Activated naive CD4-positive, alpha-beta T cell treated with anti-CD3 and anti-CD28 coated beads, Interleukin-2, amount 10 ng/mL, durations not matched to agents 7 days and 5 days (primary cell): Measurements from ENCODE around the gene DDIT4.

Experiments
- CTCF ChIA-PET: fragments of 350-600 bp; sonication (Branson Sonifier 250); formaldehyde crosslinking; loops from one replicate; lab custom pipeline; 2021; ENCODE audit warnings: antibody characterized with exemption; lab: Charles Lee
- DNase-seq: peaks from one replicate; pipeline ENCODE4 v3.0.0-alpha.2; 2020
- H3K27ac Mint-ChIP-seq: one replicate; pipeline ENCODE4 v1.8.0; 2021; ENCODE audit warnings: mild to moderate bottlenecking, moderate library complexity, mixed read lengths
- H3K27me3 Mint-ChIP-seq: one replicate; pipeline ENCODE4 v1.8.0; 2021; ENCODE audit warnings: mild to moderate bottlenecking, mixed read lengths
- H3K36me3 Mint-ChIP-seq: one replicate; pipeline ENCODE4 v1.8.0; 2021; ENCODE audit warnings: mixed read lengths
- H3K4me1 Mint-ChIP-seq: one replicate; pipeline ENCODE4 v1.8.0; 2021; ENCODE audit warnings: mixed read lengths
- H3K4me3 Mint-ChIP-seq: one replicate; pipeline ENCODE4 v1.8.0; 2021; ENCODE audit warnings: mild to moderate bottlenecking, moderate library complexity, mixed read lengths
- H3K9me3 Mint-ChIP-seq: one replicate; pipeline ENCODE4 v1.8.0; 2021; ENCODE audit warnings: mixed read lengths

DDIT4 gene

DNA sequence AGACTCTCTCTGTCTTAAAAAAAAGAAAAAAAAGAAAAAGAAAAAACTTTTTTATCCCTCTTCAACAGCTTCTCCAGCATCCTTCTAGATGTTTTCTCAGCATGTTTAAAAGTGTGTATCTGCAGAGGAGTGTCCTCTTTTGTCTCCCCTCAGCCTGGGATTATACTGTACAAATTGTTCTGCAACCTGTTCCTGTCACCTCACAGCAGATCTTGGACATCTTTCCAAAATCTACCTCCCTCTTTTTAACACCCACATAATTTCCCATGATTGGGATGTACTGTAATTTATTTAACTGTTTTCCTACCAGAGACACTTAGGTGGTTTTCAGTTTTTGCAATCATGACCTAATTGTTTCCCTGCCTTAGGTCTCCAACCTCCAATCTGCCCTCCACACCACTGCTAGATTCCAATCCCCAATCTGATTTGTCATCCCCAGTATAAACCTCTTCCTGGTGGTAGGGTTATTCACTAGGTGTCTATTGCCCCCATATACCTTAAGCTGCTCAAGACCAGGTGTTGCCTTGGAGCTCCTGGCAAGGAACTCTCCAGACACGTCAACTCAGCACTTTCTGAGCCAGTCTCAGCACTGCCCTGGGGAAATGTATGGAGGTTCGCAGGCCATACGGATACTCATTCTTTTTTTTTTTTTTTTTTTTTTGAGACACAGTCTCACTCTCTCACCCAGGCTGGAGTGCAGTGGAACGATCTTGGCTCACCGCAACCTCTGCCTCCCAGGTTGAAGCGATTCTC is 17.6 kb upstream of the DDIT4 start:
- CTCF ChIA-PET = interaction anchor here (0.9 to 2.1 kb wide), 3 partner anchors 79 to 86 kb away, joined by 4 to 11 read pairs (median 6); no protein-coding TSS in a partner anchor
- Mint-ChIP-seq H3K4me3 (no peak overlapping the region), H3K36me3 (no peaks in the 10 kb centered on the region), H3K27me3 (no peaks in the 10 kb centered on the region), H3K4me1 (peaks cover 82% of the 10 kb centered on the region), H3K27ac (peak overlapping the region; percentile 62), H3K9me3 (no peaks in the 10 kb centered on the region)
- no peak for DNase-seq

DNA sequence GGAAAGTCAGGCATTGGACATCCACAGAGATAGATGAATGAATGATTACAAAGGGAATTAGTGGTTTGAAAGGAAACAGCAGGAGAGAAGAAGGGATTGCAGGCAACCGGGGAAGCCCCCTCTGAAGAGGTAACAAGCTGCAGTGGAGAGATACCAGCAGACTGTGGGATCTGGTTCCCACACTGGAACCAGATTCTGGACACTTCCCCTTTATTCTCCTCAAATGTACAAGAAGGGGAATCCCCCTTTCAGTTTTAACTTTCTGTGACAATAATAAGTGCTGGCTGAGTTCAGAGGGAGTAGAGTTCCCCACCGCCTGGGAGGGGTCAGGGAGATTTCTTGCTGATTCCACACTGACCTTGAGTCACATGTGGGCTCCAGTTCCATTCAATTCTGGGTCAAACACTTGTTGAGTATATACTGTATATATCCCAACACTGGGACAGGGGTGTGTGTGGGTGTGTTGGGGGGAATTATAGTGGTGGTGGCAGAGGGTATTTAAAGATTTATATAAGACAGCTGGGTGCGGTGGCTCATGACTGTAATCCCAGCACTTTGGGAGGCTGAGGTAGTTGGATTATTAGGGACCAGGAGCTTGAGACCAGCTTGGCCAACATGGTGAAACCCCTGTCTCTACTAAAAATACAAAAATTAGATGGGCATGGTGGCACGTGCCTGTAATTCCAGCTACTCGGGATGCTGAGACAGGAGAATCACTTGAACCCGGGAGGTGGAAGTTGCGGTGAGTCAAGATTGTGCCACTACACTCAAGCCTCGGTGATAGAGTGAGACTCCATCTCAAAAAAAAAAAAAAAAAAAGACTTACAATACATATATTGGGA is 16.5 kb upstream of the DDIT4 start:
- peak overlapping the region; percentile 62 for H3K27ac Mint-ChIP-seq
- DNase-seq = no peak
- CTCF ChIA-PET = interaction anchor here (0.7 to 1.6 kb wide), 3 partner anchors 18 to 72 kb away, joined by 3 to 5 read pairs (median 4); no protein-coding TSS in a partner anchor
- H3K36me3 Mint-ChIP-seq = no peaks in the 10 kb centered on the region
- no peaks in the 10 kb centered on the region for H3K27me3 Mint-ChIP-seq
- H3K4me1 Mint-ChIP-seq = peaks cover 84% of the 10 kb centered on the region
- H3K4me3 Mint-ChIP-seq = peak overlapping the region; percentile 22
- no peaks in the 10 kb centered on the region for H3K9me3 Mint-ChIP-seq

DNA sequence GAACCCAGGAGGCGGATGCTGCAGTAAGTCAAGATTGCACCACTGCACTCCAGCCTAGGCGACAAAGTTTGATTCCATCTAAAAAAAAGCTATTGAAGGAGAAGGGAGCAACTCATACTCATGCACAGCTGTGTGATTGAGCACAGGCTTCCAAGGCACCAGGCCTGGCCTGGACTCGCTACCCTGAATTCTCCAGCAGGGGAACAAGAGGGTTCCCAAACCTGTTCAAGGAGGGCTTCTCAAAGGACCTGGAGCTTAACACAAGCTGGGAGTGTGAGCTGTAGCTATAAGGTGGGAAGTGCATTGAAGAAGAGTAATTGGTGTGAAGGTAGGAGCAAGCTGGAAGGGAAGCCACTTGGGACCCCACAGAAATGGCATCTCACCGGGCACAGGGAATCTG is 15.1 kb upstream of the DDIT4 start:
- CTCF ChIA-PET = interaction anchor here (1.1 to 3.6 kb wide), 5 partner anchors 9 to 78 kb away, joined by 3 to 31 read pairs (median 5); partner anchors contain the start of gene DDIT4
- no peaks in the 10 kb centered on the region for H3K36me3 Mint-ChIP-seq
- no peak overlapping the region for H3K4me3 Mint-ChIP-seq
- no peak for DNase-seq
- peak overlapping the region; percentile 73 for H3K27ac Mint-ChIP-seq
- peaks cover 85% of the 10 kb centered on the region for H3K4me1 Mint-ChIP-seq
- no peaks in the 10 kb centered on the region for H3K9me3 Mint-ChIP-seq
- peaks cover under 1% of the 10 kb centered on the region for H3K27me3 Mint-ChIP-seq

DNA sequence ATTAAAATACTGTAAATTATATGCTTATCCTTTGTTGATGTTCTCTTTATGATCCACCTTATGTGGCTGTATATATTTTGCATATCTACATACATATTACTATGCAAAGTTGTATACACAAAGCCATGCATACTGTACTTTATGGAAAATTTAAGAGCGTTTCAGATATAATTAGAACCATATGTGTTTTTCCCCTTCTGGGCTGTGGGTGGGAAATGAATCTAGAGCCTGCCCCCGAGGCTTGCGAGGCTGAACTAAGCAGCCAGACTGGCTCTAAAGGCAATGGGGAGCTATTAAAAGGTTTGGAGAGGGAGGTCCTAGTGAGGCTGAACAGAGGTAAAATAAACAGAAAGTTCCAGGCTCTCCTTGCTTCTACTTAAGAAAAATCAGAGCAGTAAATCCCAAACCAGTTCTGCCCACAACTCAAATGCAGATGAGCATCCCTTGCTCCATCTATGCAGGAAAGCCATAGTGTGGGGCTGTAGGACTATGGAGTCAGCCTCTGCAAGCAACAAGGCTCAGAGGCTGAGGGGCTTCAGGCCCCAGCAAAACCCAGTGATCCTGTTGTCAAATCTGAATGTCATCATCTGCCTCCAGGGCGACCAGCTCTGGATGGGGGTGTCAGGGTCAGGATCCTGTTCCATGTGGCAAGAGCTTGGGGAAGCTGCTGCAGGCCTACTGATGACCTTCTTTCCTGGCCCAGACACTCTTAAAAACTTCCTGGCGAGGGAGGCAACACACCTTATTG is 14.1 kb upstream of the DDIT4 start:
- H3K27me3 Mint-ChIP-seq = peaks cover 5% of the 10 kb centered on the region
- H3K36me3 Mint-ChIP-seq = no peaks in the 10 kb centered on the region
- peak overlapping the region; percentile 73 for H3K4me3 Mint-ChIP-seq
- peaks cover 85% of the 10 kb centered on the region for H3K4me1 Mint-ChIP-seq
- CTCF ChIA-PET = interaction anchor here (0.7 to 3.6 kb wide), 13 partner anchors 12 to 134 kb away, joined by 3 to 31 read pairs (median 7); partner anchors contain the start of gene DDIT4
- H3K9me3 Mint-ChIP-seq = no peaks in the 10 kb centered on the region
- no peak for DNase-seq
- peak overlapping the region; percentile 97 for H3K27ac Mint-ChIP-seq

DNA sequence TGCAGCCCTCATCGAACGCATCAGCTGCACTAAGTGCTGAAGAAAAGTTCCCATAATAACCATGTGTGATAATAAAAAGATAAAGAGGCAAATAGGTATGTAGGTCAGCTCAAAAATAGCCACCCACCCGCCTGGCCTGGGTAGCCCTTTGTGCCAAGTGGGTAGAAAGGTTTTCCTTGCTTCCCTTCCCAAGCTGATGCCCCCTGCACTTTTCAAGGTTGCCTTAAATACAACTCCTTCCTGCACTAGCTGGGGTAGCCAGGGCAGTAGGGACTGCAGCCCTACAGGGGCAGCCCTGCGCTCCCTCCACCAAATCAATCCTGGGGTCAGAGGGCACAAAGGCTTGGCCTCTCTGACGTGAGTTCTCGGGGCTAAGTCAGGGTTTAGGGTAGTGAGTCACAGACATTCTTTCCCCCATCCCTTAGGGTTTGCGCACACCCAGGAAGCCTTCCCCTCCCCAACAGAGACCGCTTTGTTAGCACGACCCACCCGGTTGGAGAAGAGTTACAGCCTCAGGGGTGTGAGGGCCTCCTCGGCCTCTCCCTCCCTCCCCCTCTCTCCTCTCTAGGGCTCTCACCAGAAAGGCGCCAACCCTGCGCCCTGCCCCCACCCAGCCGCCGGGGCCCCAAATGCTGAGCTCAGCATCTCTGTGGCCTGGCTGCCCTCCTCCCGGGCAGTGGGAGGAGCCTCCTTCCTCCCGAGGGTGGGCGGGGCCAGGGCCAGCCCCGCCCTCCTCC is 13.3 kb upstream of the DDIT4 start:
- peaks cover 5% of the 10 kb centered on the region for H3K27me3 Mint-ChIP-seq
- H3K9me3 Mint-ChIP-seq = no peaks in the 10 kb centered on the region
- H3K27ac Mint-ChIP-seq = peak overlapping the region; percentile 97
- H3K4me1 Mint-ChIP-seq = peaks cover 80% of the 10 kb centered on the region
- no peaks in the 10 kb centered on the region for H3K36me3 Mint-ChIP-seq
- CTCF ChIA-PET = interaction anchor here (0.6 to 3.6 kb wide), 20 partner anchors 9 to 134 kb away, joined by 3 to 31 read pairs (median 6); partner anchors contain the start of gene DDIT4
- peak overlapping the region; percentile 73 for H3K4me3 Mint-ChIP-seq
- peak; percentile 92 for DNase-seq

DNA sequence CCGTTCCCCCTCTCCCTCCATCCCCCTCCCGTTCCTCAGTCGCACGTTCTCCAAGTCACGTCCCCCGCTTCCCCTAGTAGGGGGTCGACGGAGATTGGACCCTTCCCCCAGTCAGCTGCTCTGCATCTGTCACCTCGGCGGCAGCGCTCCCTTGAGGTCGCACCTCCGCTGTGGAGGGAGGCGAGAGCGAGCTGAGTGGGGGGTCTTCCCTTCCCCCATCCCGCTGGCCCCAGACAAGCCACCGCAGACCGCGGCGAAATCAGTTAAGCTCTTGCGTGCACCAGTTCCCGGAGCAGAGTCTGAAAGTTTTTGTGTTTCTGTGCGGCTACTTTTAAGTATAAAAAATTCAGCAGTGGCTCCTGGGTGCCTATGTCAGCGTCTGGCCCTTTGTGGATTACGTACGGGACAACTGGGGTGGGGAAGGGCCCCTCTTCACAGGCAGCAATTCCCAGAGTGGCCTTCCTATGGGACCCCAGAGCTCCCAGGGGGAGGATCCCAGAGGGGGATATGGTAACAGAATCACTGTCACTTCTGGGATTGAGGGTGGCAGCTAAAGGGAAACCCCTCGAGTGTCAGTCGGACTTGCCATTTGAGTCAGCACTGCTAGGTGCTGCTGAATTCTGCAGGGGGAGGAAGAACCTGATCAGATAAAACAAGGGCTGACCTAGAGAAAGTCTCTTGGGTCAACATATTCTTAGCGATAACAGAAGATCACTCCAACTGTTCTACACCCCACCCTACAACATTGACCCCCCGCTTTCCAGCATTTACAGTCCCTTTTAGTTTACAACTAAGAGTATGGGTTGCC is 12.5 kb upstream of the DDIT4 start:
- H3K4me3 Mint-ChIP-seq = peak overlapping the region; percentile 73
- peak overlapping the region; percentile 97 for H3K27ac Mint-ChIP-seq
- peaks cover 76% of the 10 kb centered on the region for H3K4me1 Mint-ChIP-seq
- no peaks in the 10 kb centered on the region for H3K36me3 Mint-ChIP-seq
- CTCF ChIA-PET = interaction anchor here (0.6 to 3.6 kb wide), 18 partner anchors 8 to 135 kb away, joined by 3 to 31 read pairs (median 6); partner anchors contain the start of gene DDIT4
- no peaks in the 10 kb centered on the region for H3K9me3 Mint-ChIP-seq
- DNase-seq = peak; percentile 71
- H3K27me3 Mint-ChIP-seq = peaks cover 5% of the 10 kb centered on the region

DNA sequence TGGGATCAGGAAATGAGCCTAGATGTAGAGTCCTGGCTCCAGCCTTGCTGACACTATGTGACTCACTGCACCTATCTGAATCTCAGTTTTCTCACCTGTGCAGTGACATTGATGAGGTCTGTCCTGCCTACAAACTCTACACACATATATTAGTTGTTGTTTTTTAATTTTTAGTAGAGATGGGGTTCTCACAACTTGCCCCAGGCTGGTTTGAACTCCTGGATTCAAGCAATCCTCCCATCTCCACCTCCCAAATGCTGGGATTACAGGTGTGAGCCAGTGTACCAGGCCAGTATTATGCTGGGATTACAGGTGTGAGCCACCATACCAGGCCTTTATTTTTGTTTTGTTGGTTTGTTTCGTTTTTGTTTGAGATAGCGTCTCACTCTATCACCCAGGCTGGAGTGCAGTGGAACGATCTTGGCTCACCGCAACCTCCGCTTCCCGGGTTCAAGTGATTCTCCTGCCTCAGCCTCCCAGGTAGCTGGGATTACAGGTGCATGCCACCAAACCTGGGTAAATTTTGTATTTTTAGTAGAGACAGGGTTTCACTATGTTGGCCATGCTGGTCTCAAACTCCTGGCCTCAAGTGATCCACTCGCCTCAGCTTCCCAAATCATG is 11.8 kb upstream of the DDIT4 start:
- DNase-seq = no peak
- H3K36me3 Mint-ChIP-seq = no peaks in the 10 kb centered on the region
- peak overlapping the region; percentile 73 for H3K4me3 Mint-ChIP-seq
- H3K27me3 Mint-ChIP-seq = peaks cover 5% of the 10 kb centered on the region
- H3K9me3 Mint-ChIP-seq = no peaks in the 10 kb centered on the region
- peak overlapping the region; percentile 97 for H3K27ac Mint-ChIP-seq
- H3K4me1 Mint-ChIP-seq = peaks cover 72% of the 10 kb centered on the region
- CTCF ChIA-PET = interaction anchor here (0.8 to 3.6 kb wide), 9 partner anchors 8 to 75 kb away, joined by 3 to 31 read pairs (median 6); partner anchors contain the start of gene DDIT4

DNA sequence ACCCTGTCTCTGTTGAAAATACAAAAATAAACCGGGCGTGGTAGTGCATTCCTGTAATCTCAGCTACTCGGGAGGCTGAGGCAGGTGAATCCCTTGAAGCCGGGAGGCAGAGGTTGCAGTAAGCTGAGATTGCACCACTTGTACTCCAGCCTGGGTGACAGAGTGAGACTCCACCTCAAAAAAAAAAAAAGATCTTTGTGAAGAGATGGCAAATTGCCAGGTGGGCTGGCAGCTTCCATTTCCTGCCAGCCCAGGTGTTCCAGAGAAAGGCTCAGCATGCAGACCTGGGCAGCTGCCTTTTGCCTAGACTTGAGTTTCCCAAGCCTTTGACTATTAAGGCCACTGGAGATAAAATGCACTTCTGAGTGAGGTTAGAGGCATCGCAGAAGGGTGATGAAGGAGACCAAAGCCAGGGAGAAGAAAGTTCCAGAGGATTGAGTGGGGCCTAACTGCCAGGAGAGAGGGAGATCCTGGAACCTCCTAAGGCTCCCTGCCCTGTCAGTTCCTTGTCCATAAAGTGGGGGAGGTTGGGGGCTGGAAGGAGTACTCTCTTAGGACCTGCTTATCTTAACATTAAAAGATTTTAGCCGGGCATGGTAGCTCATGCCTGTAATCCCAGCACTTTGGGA is 10.0 kb upstream of the DDIT4 start:
- Mint-ChIP-seq H3K4me3 (peak overlapping the region; percentile 35), H3K36me3 (no peaks in the 10 kb centered on the region), H3K4me1 (peaks cover 67% of the 10 kb centered on the region), H3K9me3 (no peaks in the 10 kb centered on the region), H3K27me3 (peaks cover 5% of the 10 kb centered on the region), H3K27ac (peak overlapping the region; percentile 86)
- CTCF ChIA-PET = interaction anchor here (1.1 to 2.3 kb wide), 4 partner anchors 10 to 76 kb away, joined by 3 to 6 read pairs (median 6); partner anchors contain the start of gene DDIT4
- peak; percentile 51 for DNase-seq

DNA sequence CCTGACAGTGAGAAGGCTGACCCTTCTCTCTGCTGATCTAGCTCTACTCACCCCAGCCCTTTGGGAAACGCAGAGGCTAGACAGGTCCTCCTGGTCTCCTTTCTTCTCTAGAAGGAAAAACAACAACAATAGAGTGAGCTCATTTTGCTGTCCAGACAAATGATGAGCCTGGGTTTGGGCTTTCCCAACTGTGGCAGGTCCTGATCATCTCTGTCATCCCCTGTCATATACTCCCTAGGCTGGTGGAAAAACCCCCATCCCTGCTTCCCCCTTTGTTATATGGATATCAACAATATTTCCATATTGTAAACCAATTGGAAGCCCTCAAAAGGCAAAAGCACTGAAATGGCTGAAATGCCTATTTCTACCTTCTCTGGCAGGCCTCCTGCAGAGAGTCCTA is 9.2 kb upstream of the DDIT4 start:
- H3K27me3 Mint-ChIP-seq = peaks cover 5% of the 10 kb centered on the region
- DNase-seq = no peak
- H3K4me3 Mint-ChIP-seq = no peak overlapping the region
- no peaks in the 10 kb centered on the region for H3K9me3 Mint-ChIP-seq
- no peaks in the 10 kb centered on the region for H3K36me3 Mint-ChIP-seq
- no peak overlapping the region for H3K27ac Mint-ChIP-seq
- H3K4me1 Mint-ChIP-seq = peaks cover 66% of the 10 kb centered on the region
- CTCF ChIA-PET = interaction anchor here (0.9 to 2.3 kb wide), 5 partner anchors 9 to 75 kb away, joined by 3 to 6 read pairs (median 5); partner anchors contain the start of gene DDIT4

DNA sequence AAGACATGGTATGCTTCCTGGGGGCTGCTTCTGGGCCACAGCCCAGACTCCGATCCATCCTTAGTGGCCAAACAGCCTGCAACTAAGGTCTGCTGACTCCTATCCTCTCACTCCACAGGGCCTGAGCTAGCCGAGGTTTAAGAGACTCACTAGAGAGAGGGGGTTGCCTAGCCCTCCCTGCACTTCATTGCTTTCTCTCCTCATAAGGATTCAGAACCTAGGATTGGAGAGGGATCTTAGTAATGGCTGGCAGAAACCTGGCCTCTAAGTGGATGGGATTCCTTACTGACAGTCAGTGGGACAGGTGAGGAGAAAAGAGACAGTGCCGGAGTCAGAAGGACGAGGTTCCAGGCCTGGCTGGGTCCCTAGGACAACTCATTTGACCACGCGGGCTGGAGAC is 8.2 kb upstream of the DDIT4 start:
- Mint-ChIP-seq H3K36me3 (no peaks in the 10 kb centered on the region), H3K4me1 (peaks cover 60% of the 10 kb centered on the region), H3K9me3 (no peaks in the 10 kb centered on the region), H3K27me3 (peaks cover 5% of the 10 kb centered on the region), H3K4me3 (no peak overlapping the region), H3K27ac (no peak overlapping the region)
- CTCF ChIA-PET = interaction anchor here (0.9 to 2.3 kb wide), 4 partner anchors 8 to 74 kb away, joined by 3 to 6 read pairs (median 6); partner anchors contain the start of gene DDIT4
- DNase-seq = no peak

DNA sequence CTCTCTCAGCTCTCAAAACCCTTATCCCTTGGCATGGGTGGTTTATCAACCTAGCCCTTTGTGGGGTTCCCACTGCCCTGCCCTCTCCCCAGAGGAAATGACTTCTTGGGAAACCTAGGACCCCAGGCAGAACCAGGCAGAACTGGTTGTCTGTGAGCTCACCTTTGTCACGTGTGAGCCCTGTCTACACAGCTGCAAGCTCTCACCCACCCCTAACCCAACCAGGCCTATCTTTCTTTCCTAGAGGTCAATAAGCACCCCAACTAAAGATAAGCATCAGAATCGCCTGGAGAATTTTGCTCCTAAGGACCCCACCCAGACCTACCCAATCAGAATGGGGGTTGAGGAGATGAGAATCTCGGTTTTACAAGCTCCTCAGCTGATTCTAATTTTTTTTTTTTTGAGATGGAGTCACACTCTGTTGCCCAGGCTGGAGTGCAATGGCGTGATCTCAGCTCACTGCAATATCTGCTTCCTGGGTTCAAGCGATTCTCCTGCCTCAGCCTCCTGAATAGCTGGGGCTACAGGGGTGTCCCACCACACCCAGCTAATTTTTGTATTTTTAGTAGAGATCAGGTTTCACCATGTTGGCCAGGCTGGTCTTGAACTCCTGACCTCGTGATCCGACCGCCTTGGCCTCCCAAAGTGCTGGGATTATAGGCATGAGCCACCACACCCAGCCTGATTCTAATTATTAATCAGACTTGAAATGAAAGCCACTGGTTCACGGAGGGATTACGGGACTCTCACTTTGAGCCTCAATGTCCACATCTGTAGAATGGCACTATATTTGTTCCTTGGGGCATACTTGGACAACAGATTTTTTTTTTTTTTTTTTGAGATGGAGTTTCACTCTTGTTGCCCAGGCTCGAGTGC is 7.5 kb upstream of the DDIT4 start:
- H3K4me3 Mint-ChIP-seq = no peak overlapping the region
- H3K27ac Mint-ChIP-seq = peak overlapping the region; percentile 24
- CTCF ChIA-PET = interaction anchor here (1.7 kb wide), 1 partner anchor 9 kb away, joined by 6 read pairs; no protein-coding TSS in a partner anchor
- peaks cover 5% of the 10 kb centered on the region for H3K27me3 Mint-ChIP-seq
- H3K36me3 Mint-ChIP-seq = peaks cover 1% of the 10 kb centered on the region
- H3K4me1 Mint-ChIP-seq = peaks cover 58% of the 10 kb centered on the region
- DNase-seq = no peak
- no peaks in the 10 kb centered on the region for H3K9me3 Mint-ChIP-seq
